Measurements from ENCODE around the gene LCLAT1.

- TF ChIP-seq TAF1 (IDR thresholded peaks at IDR 0.05; ENCODE audit: borderline replicate concordance, low read depth, low read length) (no peak), POLR2A (IDR thresholded peaks at IDR 0.05; ENCODE audit: low read depth, low read length) (no peak), POLR2AphosphoS5 (IDR thresholded peaks at IDR 0.05; ENCODE audit: low read depth, low read length) (no peak)
Observed at GRCh38 chr2:30493440-30493839, 46.4 kb downstream of the LCLAT1 start.

Measured in GM12892 (cell line).